OCI-LY7 (cell line): ENCODE data around the gene ARHGAP24.

Experiments used
- EZH2phosphoT487 ChIP-seq: fragments of 200-600 bp; sonication (generic); IDR thresholded peaks from 2 replicates; pipeline ENCODE4 v1.6.1; 2018; ENCODE audit warnings: low read depth, borderline replicate concordance, mild to moderate bottlenecking, mixed run types, antibody characterized with exemption, low read length, moderate library complexity, mixed read lengths
- TF ChIP-seq, protein P1 (sequence below): fragments of 200-600 bp; sonication (generic); conservative IDR thresholded peaks from 2 replicates; pipeline ENCODE4 v1.5.1; 2014; ENCODE audit warnings: mild to moderate bottlenecking, antibody characterized with exemption, low read length, moderate library complexity, mixed read lengths

DNA sequence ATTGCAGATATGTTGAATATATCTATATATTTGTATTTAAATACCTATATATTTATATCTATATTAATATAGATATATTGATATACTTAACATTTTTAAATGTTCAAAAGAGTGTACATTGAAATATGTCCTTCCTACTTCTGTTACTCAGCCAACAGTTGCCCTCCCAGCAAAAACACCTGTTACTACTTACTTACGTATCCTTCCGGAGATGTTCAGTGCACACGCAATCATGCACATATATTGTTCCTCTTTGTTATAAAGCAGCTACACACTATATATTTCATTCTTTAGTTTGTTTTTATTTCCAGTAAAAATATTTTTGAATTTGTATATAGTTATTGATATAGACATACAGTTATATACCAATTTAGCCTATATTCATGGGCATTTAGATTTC lies 142.3 kb downstream of the ARHGAP24 start:
- TF ChIP-seq, protein P1, sequence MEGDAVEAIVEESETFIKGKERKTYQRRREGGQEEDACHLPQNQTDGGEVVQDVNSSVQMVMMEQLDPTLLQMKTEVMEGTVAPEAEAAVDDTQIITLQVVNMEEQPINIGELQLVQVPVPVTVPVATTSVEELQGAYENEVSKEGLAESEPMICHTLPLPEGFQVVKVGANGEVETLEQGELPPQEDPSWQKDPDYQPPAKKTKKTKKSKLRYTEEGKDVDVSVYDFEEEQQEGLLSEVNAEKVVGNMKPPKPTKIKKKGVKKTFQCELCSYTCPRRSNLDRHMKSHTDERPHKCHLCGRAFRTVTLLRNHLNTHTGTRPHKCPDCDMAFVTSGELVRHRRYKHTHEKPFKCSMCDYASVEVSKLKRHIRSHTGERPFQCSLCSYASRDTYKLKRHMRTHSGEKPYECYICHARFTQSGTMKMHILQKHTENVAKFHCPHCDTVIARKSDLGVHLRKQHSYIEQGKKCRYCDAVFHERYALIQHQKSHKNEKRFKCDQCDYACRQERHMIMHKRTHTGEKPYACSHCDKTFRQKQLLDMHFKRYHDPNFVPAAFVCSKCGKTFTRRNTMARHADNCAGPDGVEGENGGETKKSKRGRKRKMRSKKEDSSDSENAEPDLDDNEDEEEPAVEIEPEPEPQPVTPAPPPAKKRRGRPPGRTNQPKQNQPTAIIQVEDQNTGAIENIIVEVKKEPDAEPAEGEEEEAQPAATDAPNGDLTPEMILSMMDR, result no peak
- no peak for TF ChIP-seq EZH2phosphoT487
